Measurements from ENCODE around the gene CHP2. TPM values are rescaled to one million over a fixed set of nuclear protein-coding genes. Genes with fewer than 3 reads are reported as not detected.
"Not testable (repeated sequence)": the region's sequence is repeated elsewhere in the genome, so short reads cannot be mapped to it uniquely, and the experiment has no call there.

CHP2 gene
- total RNA-seq, 1 experiment from 2014 or later = not detected

GRCh38 chr16:23745263-23745662, 9.6 kb upstream of the CHP2 start:
- DNase-seq (ENCODE audit: low read depth) = no peak

GRCh38 chr16:23748630-23749029, 6.2 kb upstream of the CHP2 start:
- DNase-seq (ENCODE audit: low read depth) = no peak

GRCh38 chr16:23751053-23751452, 3.8 kb upstream of the CHP2 start:
- not testable (repeated sequence) for DNase-seq (ENCODE audit: low read depth)

GRCh38 chr16:23753908-23754593, 775 bp upstream of the CHP2 start:
- no peak for DNase-seq (ENCODE audit: low read depth)

- no peak for DNase-seq (ENCODE audit: low read depth)
Observed at GRCh38 chr16:23755484-23755809, 621 bp downstream of the CHP2 start.

- no peak for DNase-seq (ENCODE audit: low read depth)
Observed at GRCh38 chr16:23757116-23757515, 2.3 kb downstream of the CHP2 start.

- DNase-seq (ENCODE audit: low read depth) = no peak
Observed at GRCh38 chr16:23757937-23758619, 3.3 kb downstream of the CHP2 start.

- no peak for DNase-seq (ENCODE audit: low read depth)
Observed at GRCh38 chr16:23765933-23766332, 11.1 kb downstream of the CHP2 start.

GRCh38 chr16:23768581-23768980, 13.8 kb downstream of the CHP2 start:
- no peak for DNase-seq (ENCODE audit: low read depth)

- DNase-seq (ENCODE audit: low read depth) = no peak
Observed at GRCh38 chr16:23771027-23771426, 16.2 kb downstream of the CHP2 start.

- DNase-seq (ENCODE audit: low read depth) = no peak
Observed at GRCh38 chr16:23771642-23772041, 16.8 kb downstream of the CHP2 start.

- no peak for DNase-seq (ENCODE audit: low read depth)
Observed at GRCh38 chr16:23773339-23773738, 18.5 kb downstream of the CHP2 start.

- DNase-seq (ENCODE audit: low read depth) = no peak
Observed at GRCh38 chr16:23781176-23781575, 26.4 kb downstream of the CHP2 start.

GRCh38 chr16:23784811-23785447, 30.1 kb downstream of the CHP2 start:
- DNase-seq (ENCODE audit: low read depth) = peak; percentile 63

GRCh38 chr16:23785842-23786241, 31.0 kb downstream of the CHP2 start:
- DNase-seq (ENCODE audit: low read depth) = no peak

- no peak for DNase-seq (ENCODE audit: low read depth)
Observed at GRCh38 chr16:23786964-23787561, 32.2 kb downstream of the CHP2 start.

- no peak for DNase-seq (ENCODE audit: low read depth)
Observed at GRCh38 chr16:23788685-23789084, 33.9 kb downstream of the CHP2 start.

GRCh38 chr16:23795378-23795777, 40.6 kb downstream of the CHP2 start:
- DNase-seq (ENCODE audit: low read depth) = no peak

- no peak for DNase-seq (ENCODE audit: low read depth)
Observed at GRCh38 chr16:23796941-23797340, 42.1 kb downstream of the CHP2 start.

- DNase-seq (ENCODE audit: low read depth) = peak; percentile 62
Observed at GRCh38 chr16:23801378-23801777, 46.6 kb downstream of the CHP2 start.

GRCh38 chr16:23802776-23803175, 48.0 kb downstream of the CHP2 start:
- DNase-seq (ENCODE audit: low read depth) = no peak

- peak; percentile 35 for DNase-seq (ENCODE audit: low read depth)
Observed at GRCh38 chr16:23803591-23804123, 48.8 kb downstream of the CHP2 start.

- peak; percentile 4 for DNase-seq (ENCODE audit: low read depth)
Observed at GRCh38 chr16:23807028-23807427, 52.2 kb downstream of the CHP2 start.

All from M059J (cell line).